T-helper 2 cell (primary cell): ENCODE results near the gene ADAMTS7.
"Not testable (repeated sequence)": the region's sequence is repeated elsewhere in the genome, so short reads cannot be mapped to it uniquely, and the experiment has no call there.

Source experiments
- DNase-seq, 5 experiments: peaks; one replicate each; pipeline versions ENCODE4 v3.0.0 to v3.0.0-alpha.2; 2012 to 2022

The ADAMTS7 gene

GRCh38 chr15:78778422-78778821 is 32.8 kb downstream of the ADAMTS7 start:
- no peak for DNase-seq

- DNase-seq = not testable (repeated sequence)
These were observed 33.3 kb downstream of the ADAMTS7 start for GRCh38 chr15:78777953-78778345.

- DNase-seq = not testable (repeated sequence)
These were observed 33.8 kb downstream of the ADAMTS7 start for GRCh38 chr15:78777290-78777952.

- DNase-seq = not testable (repeated sequence)
These were observed 35.0 kb downstream of the ADAMTS7 start for GRCh38 chr15:78776046-78776925.

- no peak for DNase-seq
These were observed 35.8 kb downstream of the ADAMTS7 start for GRCh38 chr15:78775472-78775871.

GRCh38 chr15:78774451-78774990 is 36.7 kb downstream of the ADAMTS7 start:
- DNase-seq = not testable (repeated sequence)

GRCh38 chr15:78773765-78774450 is 37.4 kb downstream of the ADAMTS7 start:
- not testable (repeated sequence) for DNase-seq

GRCh38 chr15:78772738-78773137 is 38.5 kb downstream of the ADAMTS7 start:
- DNase-seq = no peak

- DNase-seq = not testable (repeated sequence)
These were observed 39.7 kb downstream of the ADAMTS7 start for GRCh38 chr15:78771436-78772000.

- not testable (repeated sequence) for DNase-seq
These were observed 40.2 kb downstream of the ADAMTS7 start for GRCh38 chr15:78771020-78771419.

- not testable (repeated sequence) for DNase-seq
These were observed 41.6 kb downstream of the ADAMTS7 start for GRCh38 chr15:78769473-78770225.

- no peak for DNase-seq
These were observed 42.5 kb downstream of the ADAMTS7 start for GRCh38 chr15:78768531-78769408.

- DNase-seq = no peak
These were observed 43.2 kb downstream of the ADAMTS7 start for GRCh38 chr15:78768096-78768495.

- no peak for DNase-seq
These were observed 43.8 kb downstream of the ADAMTS7 start for GRCh38 chr15:78767331-78767951.

- not testable (repeated sequence) for DNase-seq
These were observed 44.6 kb downstream of the ADAMTS7 start for GRCh38 chr15:78766641-78767071.

- no peak for DNase-seq
These were observed 45.2 kb downstream of the ADAMTS7 start for GRCh38 chr15:78766041-78766440.

- not testable (repeated sequence) for DNase-seq
These were observed 46.0 kb downstream of the ADAMTS7 start for GRCh38 chr15:78765154-78765860.

GRCh38 chr15:78764340-78765153 is 46.7 kb downstream of the ADAMTS7 start:
- not testable (repeated sequence) for DNase-seq

- DNase-seq = no peak
These were observed 47.4 kb downstream of the ADAMTS7 start for GRCh38 chr15:78763796-78764241.
